GM19035 (cell line): ENCODE results near the gene GINS3.

Experiments used
- ATAC-seq: cut with Tn5 transposase; IDR thresholded peaks from one replicate; pipeline ENCODE4 v1.9.1; 2021; ENCODE audit not compliant: unreplicated experiment

Gene GINS3

GRCh38 chr16:58421529-58421928 lies 29.3 kb downstream of the GINS3 start:
- no peak for ATAC-seq

- no peak for ATAC-seq
Observed at GRCh38 chr16:58422809-58423208, 30.5 kb downstream of the GINS3 start.

- ATAC-seq, result no peak
Observed at GRCh38 chr16:58425245-58425644, 33.0 kb downstream of the GINS3 start.

GRCh38 chr16:58425756-58426494 lies 33.7 kb downstream of the GINS3 start:
- no peak for ATAC-seq

GRCh38 chr16:58426966-58427365 lies 34.7 kb downstream of the GINS3 start:
- ATAC-seq, result no peak

GRCh38 chr16:58428621-58429542 lies 36.6 kb downstream of the GINS3 start:
- ATAC-seq, result no peak

GRCh38 chr16:58430718-58431117 lies 38.4 kb downstream of the GINS3 start:
- no peak for ATAC-seq

GRCh38 chr16:58433569-58433951 lies 41.3 kb downstream of the GINS3 start:
- no peak for ATAC-seq

GRCh38 chr16:58435779-58436178 lies 43.5 kb downstream of the GINS3 start:
- ATAC-seq, result no peak

- no peak for ATAC-seq
Observed at GRCh38 chr16:58440131-58440530, 47.9 kb downstream of the GINS3 start.

- ATAC-seq, result no peak
Observed at GRCh38 chr16:58442547-58442946, 50.3 kb downstream of the GINS3 start.

GRCh38 chr16:58443783-58444182 lies 51.5 kb downstream of the GINS3 start:
- no peak for ATAC-seq

GRCh38 chr16:58444265-58444664 lies 52.0 kb downstream of the GINS3 start:
- no peak for ATAC-seq

- no peak for ATAC-seq
Observed at GRCh38 chr16:58448890-58449289, 56.6 kb downstream of the GINS3 start.

GRCh38 chr16:58449306-58449705 lies 57.0 kb downstream of the GINS3 start:
- no peak for ATAC-seq

- no peak for ATAC-seq
Observed at GRCh38 chr16:58449768-58450167, 57.5 kb downstream of the GINS3 start.

GRCh38 chr16:58450590-58450989 lies 58.3 kb downstream of the GINS3 start:
- no peak for ATAC-seq

GRCh38 chr16:58451265-58451689 lies 59.0 kb downstream of the GINS3 start:
- no peak for ATAC-seq

GRCh38 chr16:58451945-58452401 lies 59.7 kb downstream of the GINS3 start:
- ATAC-seq, result no peak

- no peak for ATAC-seq
Observed at GRCh38 chr16:58452640-58453039, 60.4 kb downstream of the GINS3 start.

GRCh38 chr16:58454178-58454577 lies 61.9 kb downstream of the GINS3 start:
- no peak for ATAC-seq

GRCh38 chr16:58454856-58455255 lies 62.6 kb downstream of the GINS3 start:
- no peak for ATAC-seq
